ENCODE results near the gene HTRA2. TPM values are rescaled to one million over a fixed set of nuclear protein-coding genes. Genes with fewer than 3 reads are reported as not detected.

Gene HTRA2
- total RNA-seq, 1 experiment from 2014 or later = 24.9 TPM

GRCh38 chr2:74489906-74490305 is 39.8 kb upstream of the HTRA2 start:
- H3K4ac ChIP-seq (ENCODE audit: low read depth, low read length) = no peak overlapping the region
- Mint-ChIP-seq H3K4me3 (no peak overlapping the region), H3K9me3 (no peaks in the 10 kb centered on the region), H3K27ac (no peak overlapping the region), H3K36me3 (ENCODE audit: insufficient read depth in 1 of 3, low read depth in 3 of 3) (peaks cover 28 to 67% (median 62%) of the 10 kb centered on the region in 3 experiments), H3K4me1 (no peaks in the 10 kb centered on the region), H3K27me3 (ENCODE audit: low read depth) (peaks cover 6% of the 10 kb centered on the region)
- no peaks in the 10 kb centered on the region for H3K4me1 ChIP-seq (ENCODE audit: insufficient read depth, low read length)
- no peak overlapping the region for H4K8ac ChIP-seq (replicated peaks; ENCODE audit: insufficient read length, low read depth, low read length)
- no peaks in the 10 kb centered on the region for H4K20me1 ChIP-seq (ENCODE audit: control insufficient read depth, insufficient read depth, insufficient read length)
- no peak overlapping the region for H3K18ac ChIP-seq (ENCODE audit: insufficient read length, low read depth, low read length)
- no peak overlapping the region for H2BK12ac ChIP-seq (ENCODE audit: insufficient read length, low read depth, low read length)
- H3K23me2 ChIP-seq (ENCODE audit: insufficient read length, low read depth, low read length, poor library complexity, severe bottlenecking) = no peaks in the 10 kb centered on the region
- H3K9me3 ChIP-seq (ENCODE audit: control insufficient read depth, low read depth, low read length) = no peaks in the 10 kb centered on the region
- H2BK15ac ChIP-seq (ENCODE audit: low read depth, low read length) = no peak overlapping the region
- no peaks in the 10 kb centered on the region; the same call in 1 of the 2 replicates for H3K27me3 ChIP-seq (ENCODE audit: insufficient read depth, low read length)
- H3K9ac ChIP-seq (ENCODE audit: extremely low read depth, insufficient read length, low read length) = no peak overlapping the region
- H3K79me2 ChIP-seq (ENCODE audit: insufficient read depth, low read length) = no peaks in the 10 kb centered on the region
- no peak overlapping the region for H2AK5ac ChIP-seq (ENCODE audit: insufficient read length, low read length)
- H3K23ac ChIP-seq (ENCODE audit: insufficient read length, low read depth, low read length) = no peak overlapping the region
- H3T11ph ChIP-seq (ENCODE audit: low read length) = no peak overlapping the region
- H4K91ac ChIP-seq (ENCODE audit: insufficient read length, low read depth, low read length) = no peak overlapping the region
- H3K56ac ChIP-seq (ENCODE audit: insufficient read length, low read depth, low read length) = no peak overlapping the region
- no peak overlapping the region for H4K5ac ChIP-seq (ENCODE audit: insufficient read length, low read depth, low read length)
- no peak overlapping the region for H2BK20ac ChIP-seq (ENCODE audit: low read depth, low read length, poor library complexity, severe bottlenecking)
- no peak overlapping the region for H3K4me2 ChIP-seq (ENCODE audit: insufficient read depth, insufficient read length, low read length)
- no peak overlapping the region for H3K14ac ChIP-seq (ENCODE audit: insufficient read depth, low read length)
- no peak overlapping the region for H3K27ac ChIP-seq (ENCODE audit: insufficient read length, low read depth, low read length)
- no peak overlapping the region for H2BK5ac ChIP-seq (ENCODE audit: insufficient read length, low read length)
- H2BK120ac ChIP-seq (ENCODE audit: low read depth, low read length, poor library complexity, severe bottlenecking) = no peak overlapping the region
- DNase-seq = no peak
- TF ChIP-seq CTCF (conservative IDR thresholded peaks at IDR 0.05) = no peak
- no CpG with 5 or more reads among the region's 9 CpGs for WGBS (ENCODE audit: extremely low coverage, insufficient read length, low lambda C conversion rate)
- H3K79me1 ChIP-seq (ENCODE audit: insufficient read depth, low read depth, low read length, poor library complexity, severe bottlenecking) = no peaks in the 10 kb centered on the region
- H2AFZ ChIP-seq (ENCODE audit: low read length) = no peak overlapping the region
